ENCODE results near the gene PRTFDC1. TPM values are rescaled to one million over a fixed set of nuclear protein-coding genes. Genes with fewer than 3 reads are reported as not detected.

Gene PRTFDC1
- polyA plus RNA-seq, 1 donor (not counting 4 experiments of a cell fraction or from before 2014, with no cell fraction given), result 2.2 TPM

- Histone ChIP-seq H4K20me1 (ENCODE audit: control insufficient read depth, extremely low read depth, insufficient read depth, low read length) (no peaks in the 10 kb centered on the region), H2AFZ (ENCODE audit: control insufficient read depth, low read length) (no peak overlapping the region), H3K27me3 (ENCODE audit: control insufficient read depth, extremely low read depth, insufficient read depth, low read length) (no peaks in the 10 kb centered on the region), H3K9ac (ENCODE audit: control insufficient read depth, extremely low read depth, insufficient read depth, low read length) (no peak overlapping the region), H3K36me3 (ENCODE audit: control insufficient read depth in 2 of 2, extremely low read depth in 1 of 2, insufficient read depth in 2 of 2, low read length in 2 of 2) (no peaks in the 10 kb centered on the region), H3K4me3 (ENCODE audit: control insufficient read depth in 2 of 3, extremely low read depth in 1 of 3, insufficient read depth in 2 of 3, low read depth in 1 of 3, low read length in 3 of 3) (no peak overlapping the region), H3K9me3 (ENCODE audit: control insufficient read depth, low read depth, low read length) (no peaks in the 10 kb centered on the region), H3K79me2 (ENCODE audit: control insufficient read depth, insufficient read depth, low read length) (no peaks in the 10 kb centered on the region), H3K4me2 (ENCODE audit: control insufficient read depth, extremely low read depth, insufficient read depth, low read depth, low read length) (no peak overlapping the region), H3K9me1 (ENCODE audit: control insufficient read depth, extremely low read depth, insufficient read depth, low read length) (no peaks in the 10 kb centered on the region), H3K27ac (ENCODE audit: control insufficient read depth, insufficient read depth, low read length) (no peak overlapping the region), H3K4me1 (ENCODE audit: control insufficient read depth, extremely low read depth, insufficient read depth, low read length) (peaks cover 9% of the 10 kb centered on the region)
- no peak for DNase-seq (ENCODE audit: low read depth, low spot score)
- dilution Hi-C loops (cut with MboI; ENCODE audit: extremely low pct_ligation_motif_present, low sequenced_read_pairs), result no loop called here
- TF ChIP-seq CTCF (optimal IDR thresholded peaks at IDR 0.05 in 1 of 3, IDR thresholded peaks at IDR 0.05 in 1 of 3, conservative IDR thresholded peaks at IDR 0.05 in 1 of 3; ENCODE audit: extremely low read depth in 1 of 3, insufficient read depth in 2 of 3, low read length in 3 of 3), result no peak
- no peak for TF ChIP-seq EZH2 (IDR thresholded peaks at IDR 0.05; ENCODE audit: low read length)
- FAIRE-seq, result no peak
Measured at GRCh38 chr10:24917979-24918378, 34.4 kb downstream of the PRTFDC1 start.

- Histone ChIP-seq H3K36me3 (ENCODE audit: control insufficient read depth in 2 of 2, extremely low read depth in 1 of 2, insufficient read depth in 2 of 2, low read length in 2 of 2) (no peaks in the 10 kb centered on the region), H3K4me3 (ENCODE audit: control insufficient read depth in 2 of 3, extremely low read depth in 1 of 3, insufficient read depth in 2 of 3, low read depth in 1 of 3, low read length in 3 of 3) (no peak overlapping the region), H3K9ac (ENCODE audit: control insufficient read depth, extremely low read depth, insufficient read depth, low read length) (no peak overlapping the region), H2AFZ (ENCODE audit: control insufficient read depth, low read length) (no peak overlapping the region), H3K27me3 (ENCODE audit: control insufficient read depth, extremely low read depth, insufficient read depth, low read length) (no peaks in the 10 kb centered on the region), H3K79me2 (ENCODE audit: control insufficient read depth, insufficient read depth, low read length) (no peaks in the 10 kb centered on the region), H4K20me1 (ENCODE audit: control insufficient read depth, extremely low read depth, insufficient read depth, low read length) (no peaks in the 10 kb centered on the region), H3K4me2 (ENCODE audit: control insufficient read depth, extremely low read depth, insufficient read depth, low read depth, low read length) (no peak overlapping the region), H3K9me1 (ENCODE audit: control insufficient read depth, extremely low read depth, insufficient read depth, low read length) (no peaks in the 10 kb centered on the region), H3K4me1 (ENCODE audit: control insufficient read depth, extremely low read depth, insufficient read depth, low read length) (peaks cover 11% of the 10 kb centered on the region), H3K27ac (ENCODE audit: control insufficient read depth, insufficient read depth, low read length) (no peak overlapping the region), H3K9me3 (ENCODE audit: control insufficient read depth, low read depth, low read length) (no peaks in the 10 kb centered on the region)
- no peak for FAIRE-seq
- dilution Hi-C loops (cut with MboI; ENCODE audit: extremely low pct_ligation_motif_present, low sequenced_read_pairs), result no loop called here
- TF ChIP-seq EZH2 (IDR thresholded peaks at IDR 0.05; ENCODE audit: low read length), result no peak
- TF ChIP-seq CTCF (optimal IDR thresholded peaks at IDR 0.05 in 1 of 3, IDR thresholded peaks at IDR 0.05 in 1 of 3, conservative IDR thresholded peaks at IDR 0.05 in 1 of 3; ENCODE audit: extremely low read depth in 1 of 3, insufficient read depth in 2 of 3, low read length in 3 of 3), result no peak
- DNase-seq (ENCODE audit: low read depth, low spot score), result no peak
Measured at GRCh38 chr10:24917493-24917892, 34.9 kb downstream of the PRTFDC1 start.
